ENCODE results near the gene FHOD3. TPM values are rescaled to one million over a fixed set of nuclear protein-coding genes. Genes with fewer than 3 reads are reported as not detected.

Gene FHOD3
- total RNA-seq, 1 experiment from 2014 or later: 18.1 TPM

- no TSS peak for BruUV-seq (replicated peaks)
- Histone ChIP-seq H3K9me3 (ENCODE audit: low read length) (no peaks in the 10 kb centered on the region), H3K4me1 (ENCODE audit: insufficient read depth, low read length) (no peaks in the 10 kb centered on the region), H3K27me3 (ENCODE audit: low read length) (no peaks in the 10 kb centered on the region), H3K79me2 (ENCODE audit: low read length) (no peaks in the 10 kb centered on the region), H3K36me3 (ENCODE audit: low read depth, low read length) (no peaks in the 10 kb centered on the region), H3K9ac (ENCODE audit: low read length) (no peak overlapping the region), H3K27ac (ENCODE audit: low read length) (no peak overlapping the region), H4K20me1 (ENCODE audit: low read length) (no peaks in the 10 kb centered on the region), H3K4me3 (ENCODE audit: low read length) (no peak overlapping the region), H2AFZ (ENCODE audit: low read length) (no peak overlapping the region), H3K4me2 (ENCODE audit: low read length) (no peak overlapping the region), H3F3A (ENCODE audit: low read length, unreplicated experiment) (no peaks in the 10 kb centered on the region), H3K9me2 (replicated peaks; ENCODE audit: low read length) (no peaks in the 10 kb centered on the region)
- intact Hi-C loops (cut with micrococcal nuclease): no loop called here
- DNase-seq (no peak), ATAC-seq (no peak)
- no peak for TF ChIP-seq EZH2phosphoT487 (IDR thresholded peaks at IDR 0.05; ENCODE audit: borderline replicate concordance, low read length)
- no peak for TF ChIP-seq CTCF (conservative IDR thresholded peaks at IDR 0.05; ENCODE audit: low read depth, low read length)
- no peak for TF ChIP-seq EZH2 (IDR thresholded peaks at IDR 0.05; ENCODE audit: low read length, unreplicated experiment)
- ChIA-PET POLR2A (ENCODE audit: unreplicated experiment) (no interaction called here), CTCF (no interaction called here)
Measured at GRCh38 chr18:36516258-36516657, 218.7 kb downstream of the FHOD3 start.

- Histone ChIP-seq H3K27ac (ENCODE audit: low read length) (no peak overlapping the region), H4K20me1 (ENCODE audit: low read length) (no peaks in the 10 kb centered on the region), H3K36me3 (ENCODE audit: low read depth, low read length) (no peaks in the 10 kb centered on the region), H2AFZ (ENCODE audit: low read length) (no peak overlapping the region), H3F3A (ENCODE audit: low read length, unreplicated experiment) (no peaks in the 10 kb centered on the region), H3K27me3 (ENCODE audit: low read length) (no peaks in the 10 kb centered on the region), H3K4me1 (ENCODE audit: insufficient read depth, low read length) (no peaks in the 10 kb centered on the region), H3K79me2 (ENCODE audit: low read length) (no peaks in the 10 kb centered on the region), H3K4me3 (ENCODE audit: low read length) (no peak overlapping the region), H3K9me3 (ENCODE audit: low read length) (no peaks in the 10 kb centered on the region), H3K9ac (ENCODE audit: low read length) (no peak overlapping the region), H3K9me2 (replicated peaks; ENCODE audit: low read length) (no peaks in the 10 kb centered on the region), H3K4me2 (ENCODE audit: low read length) (no peak overlapping the region)
- ATAC-seq: no peak
- BruUV-seq (replicated peaks): no TSS peak
- no peak for DNase-seq
- ChIA-PET POLR2A (ENCODE audit: unreplicated experiment) (no interaction called here), CTCF (no interaction called here)
- TF ChIP-seq CTCF (conservative IDR thresholded peaks at IDR 0.05; ENCODE audit: low read depth, low read length) (no peak), EZH2 (IDR thresholded peaks at IDR 0.05; ENCODE audit: low read length, unreplicated experiment) (no peak), EZH2phosphoT487 (IDR thresholded peaks at IDR 0.05; ENCODE audit: borderline replicate concordance, low read length) (no peak)
- intact Hi-C loops (cut with micrococcal nuclease): no loop called here
Measured at GRCh38 chr18:36516726-36517125, 219.2 kb downstream of the FHOD3 start.

- Histone ChIP-seq H3K4me3 (ENCODE audit: low read length) (no peak overlapping the region), H3K9me2 (replicated peaks; ENCODE audit: low read length) (no peaks in the 10 kb centered on the region), H2AFZ (ENCODE audit: low read length) (no peak overlapping the region), H3K9me3 (ENCODE audit: low read length) (no peaks in the 10 kb centered on the region), H3K79me2 (ENCODE audit: low read length) (no peaks in the 10 kb centered on the region), H3K4me1 (ENCODE audit: insufficient read depth, low read length) (no peaks in the 10 kb centered on the region), H3K27me3 (ENCODE audit: low read length) (no peaks in the 10 kb centered on the region), H3K27ac (ENCODE audit: low read length) (no peak overlapping the region), H3F3A (ENCODE audit: low read length, unreplicated experiment) (no peaks in the 10 kb centered on the region), H3K9ac (ENCODE audit: low read length) (no peak overlapping the region), H4K20me1 (ENCODE audit: low read length) (no peaks in the 10 kb centered on the region), H3K4me2 (ENCODE audit: low read length) (no peak overlapping the region), H3K36me3 (ENCODE audit: low read depth, low read length) (no peaks in the 10 kb centered on the region)
- ATAC-seq (no peak), DNase-seq (no peak)
- ChIA-PET POLR2A (ENCODE audit: unreplicated experiment) (no interaction called here), CTCF (no interaction called here)
- TF ChIP-seq EZH2phosphoT487 (IDR thresholded peaks at IDR 0.05; ENCODE audit: borderline replicate concordance, low read length): no peak
- no peak for TF ChIP-seq CTCF (conservative IDR thresholded peaks at IDR 0.05; ENCODE audit: low read depth, low read length)
- no peak for TF ChIP-seq EZH2 (IDR thresholded peaks at IDR 0.05; ENCODE audit: low read length, unreplicated experiment)
- no TSS peak for BruUV-seq (replicated peaks)
- intact Hi-C loops (cut with micrococcal nuclease): no loop called here
Measured at GRCh38 chr18:36518839-36519238, 221.3 kb downstream of the FHOD3 start.
